ENCODE data around the gene NDOR1. TPM values are rescaled to one million over a fixed set of nuclear protein-coding genes. Genes with fewer than 3 reads are reported as not detected.
A peak's percentile ranks its signal among the peaks of the same experiment; 100 is the strongest.

Gene NDOR1
- total and polyA plus RNA-seq, 7 donors = 1.5 to 6.3 (median 4.3) TPM

GRCh38 chr9:137161558-137162486 is 43.7 kb upstream of the NDOR1 start:
- no peak for DNase-seq
- ATAC-seq = peak in 1 of 4 donors; percentile 9
- WGBS, 3 donors = 3 to 5% (median 4%) methylated on average over 55 to 69 of the region's 71 CpGs
- H3K27ac ChIP-seq = no peak overlapping the region
- no peak overlapping the region for H3K4me3 ChIP-seq
- intact Hi-C loops (cut with DNase I) = no loop called here
- no peak for TF ChIP-seq CTCF (IDR thresholded peaks at IDR 0.05)
- no peaks in the 10 kb centered on the region for H3K9me3 ChIP-seq
- peaks cover 0 to 96% (median 57%) of the 10 kb centered on the region in 3 donors for H3K27me3 ChIP-seq (ENCODE audit: insufficient read depth in 3 of 3, low read length in 2 of 3)
- H3K4me1 ChIP-seq = peaks cover 6% of the 10 kb centered on the region
- no peaks in the 10 kb centered on the region for H3K36me3 ChIP-seq (ENCODE audit: insufficient read depth in 1 of 2, low read depth in 1 of 2)

GRCh38 chr9:137162505-137163364 is 42.8 kb upstream of the NDOR1 start:
- peak overlapping the region; percentile 45 for H3K4me3 ChIP-seq
- intact Hi-C loops (cut with DNase I) = no loop called here
- H3K36me3 ChIP-seq (ENCODE audit: insufficient read depth in 1 of 2, low read depth in 1 of 2) = no peaks in the 10 kb centered on the region
- no peaks in the 10 kb centered on the region for H3K9me3 ChIP-seq
- peaks cover 8% of the 10 kb centered on the region for H3K4me1 ChIP-seq
- peaks cover 0 to 96% (median 55%) of the 10 kb centered on the region in 3 donors for H3K27me3 ChIP-seq (ENCODE audit: insufficient read depth in 3 of 3, low read length in 2 of 3)
- no peak for DNase-seq
- 4 to 5% (median 4%) methylated on average over 64 to 74 of the region's 74 CpGs for WGBS, 3 donors
- H3K27ac ChIP-seq = no peak overlapping the region
- peak; percentile 20 to 82 (median 74) for ATAC-seq
- TF ChIP-seq CTCF (IDR thresholded peaks at IDR 0.05) = peak; percentile 25

- H3K9me3 ChIP-seq = no peaks in the 10 kb centered on the region
- H3K27me3 ChIP-seq (ENCODE audit: insufficient read depth in 3 of 3, low read length in 2 of 3) = peaks cover 0 to 96% (median 60%) of the 10 kb centered on the region in 3 donors
- no peak overlapping the region for H3K27ac ChIP-seq
- peaks cover 14% of the 10 kb centered on the region for H3K4me1 ChIP-seq
- 23 to 28% (median 28%) methylated on average over 24 to 26 of the region's 26 CpGs for WGBS, 3 donors
- no peaks in the 10 kb centered on the region for H3K36me3 ChIP-seq (ENCODE audit: insufficient read depth in 1 of 2, low read depth in 1 of 2)
- no peak for DNase-seq
- intact Hi-C loops (cut with DNase I) = no loop called here
- peak overlapping the region; percentile 45 for H3K4me3 ChIP-seq
- no peak for TF ChIP-seq CTCF (IDR thresholded peaks at IDR 0.05)
- ATAC-seq = no peak
These were observed 42.2 kb upstream of the NDOR1 start for GRCh38 chr9:137163365-137163715.

- Histone ChIP-seq H3K4me3 (no peak overlapping the region), H3K27me3 (ENCODE audit: insufficient read depth in 3 of 3, low read length in 2 of 3) (peaks cover 0 to 96% (median 61%) of the 10 kb centered on the region in 3 donors), H3K27ac (no peak overlapping the region), H3K9me3 (no peaks in the 10 kb centered on the region), H3K4me1 (peaks cover 17% of the 10 kb centered on the region), H3K36me3 (ENCODE audit: insufficient read depth in 1 of 2, low read depth in 1 of 2) (no peaks in the 10 kb centered on the region)
- 78 to 79% (median 78%) methylated on average over 18 to 22 of the region's 22 CpGs for WGBS, 3 donors
- intact Hi-C loops (cut with DNase I) = no loop called here
- DNase-seq (no peak), ATAC-seq (no peak)
- no peak for TF ChIP-seq CTCF (IDR thresholded peaks at IDR 0.05)
These were observed 41.7 kb upstream of the NDOR1 start for GRCh38 chr9:137163805-137164204.
